A549 (cell line): ENCODE data around the gene TSPAN4. TPM values are rescaled to one million over a fixed set of nuclear protein-coding genes. Genes with fewer than 3 reads are reported as not detected.

Experiments used
- ATAC-seq, 2 experiments: fragments of 200-7000 bp in 1 of 2; fragments of >200 bp in 1 of 2; cut with Nextera tagmentation in 1 of 2; cut with Tn5 transposase in 1 of 2; 3 replicates each; pipeline versions ENCODE4 v1.8.0 to v1.9.1; 2018 to 2020; ENCODE audit warnings: mild to moderate bottlenecking in 1 of 2, moderate library complexity in 1 of 2
- CTCF ChIA-PET: fragments of 300-600 bp; sonication (Branson Sonifier 250); formaldehyde crosslinking; extraction: SDS; loops from one replicate; lab custom pipeline; 2021; ENCODE audit warnings: antibody characterized with exemption, inconsistent platforms; lab: Yijun Ruan, JAX
- POLR2A ChIA-PET: fragments of 350-600 bp; formaldehyde crosslinking; extraction: SDS; loops from one replicate; lab custom pipeline; 2021; ENCODE audit warnings: antibody characterized with exemption, inconsistent platforms; lab: Yijun Ruan, JAX
- DNase-seq, 2 experiments: peaks; one replicate each; pipeline versions ENCODE4 v3.0.0 to v3.0.0-alpha.2; 2011 to 2016; ENCODE audit warnings: low read depth in 1 of 2, low spot score in 1 of 2
- FAIRE-seq: peaks from 2 replicates; lab custom pipeline; 2011; peaks lifted over from hg19 to GRCh38; lab: Jason Lieb, UNC
- H3K27ac ChIP-seq, 2 experiments: fragments of >200 bp; sonication (Bioruptor Twin); formaldehyde crosslinking; 3 replicates each; pipeline ENCODE4 v1.5.1; 2016 to 2017
- H3K4me1 ChIP-seq: fragments of >200 bp; sonication (Bioruptor Twin); formaldehyde crosslinking; 3 replicates; pipeline ENCODE4 v1.6.1; 2016
- H3K4me2 ChIP-seq: fragments of >200 bp; sonication (Bioruptor Twin); formaldehyde crosslinking; 3 replicates; pipeline ENCODE4 v1.6.1; 2016
- H3K4me3 ChIP-seq: fragments of >200 bp; sonication (Bioruptor Twin); formaldehyde crosslinking; 3 replicates; pipeline ENCODE4 v1.5.1; 2016
- H3K9me3 ChIP-seq: fragments of >200 bp; sonication (Bioruptor Twin); formaldehyde crosslinking; 3 replicates; pipeline ENCODE4 v1.6.1; 2016
- CBX8 ChIP-seq: fragments of 200-600 bp; sonication (generic); IDR thresholded peaks from 2 replicates; pipeline ENCODE4 v1.6.1; 2016
- CEBPB ChIP-seq, 2 experiments: fragments of >200 bp in 1 of 2; sonication (Bioruptor Twin) in 1 of 2; formaldehyde crosslinking in 1 of 2; IDR thresholded peaks; 2 replicates each; pipeline ENCODE4 v1.6.1; 2012 to 2016
- EHF ChIP-seq: fragments of 250-450 bp; sonication (Bioruptor Pico); IDR thresholded peaks from 2 replicates; pipeline ENCODE4 v1.5.0; 2020; ENCODE audit warnings: mild to moderate bottlenecking
- EHMT2 ChIP-seq: fragments of 200-600 bp; sonication (generic); IDR thresholded peaks from 2 replicates; pipeline ENCODE4 v1.6.1; 2016; ENCODE audit warnings: antibody characterized with exemption, low read depth, mild to moderate bottlenecking, moderate library complexity
- ESRRA ChIP-seq: fragments of 150-350 bp; IDR thresholded peaks from 2 replicates; pipeline ENCODE4 v1.6.1; 2014; ENCODE audit warnings: mild to moderate bottlenecking, low read length, borderline replicate concordance
- FOSB ChIP-seq: fragments of 250-450 bp; sonication (Bioruptor Pico); IDR thresholded peaks from 2 replicates; pipeline ENCODE4 v1.5.0; 2020; ENCODE audit warnings: mild to moderate bottlenecking, moderate library complexity
- FOSL2 ChIP-seq, 2 experiments: fragments of 450-650 bp in 1 of 2; fragments of >200 bp in 1 of 2; sonication (Bioruptor Twin) in 1 of 2; formaldehyde crosslinking; IDR thresholded peaks; 2 replicates each; pipeline versions ENCODE4 v1.5.0 to v1.6.1; 2016 to 2020; ENCODE audit warnings: mild to moderate bottlenecking in 1 of 2, moderate library complexity in 1 of 2
- FOXS1 ChIP-seq: fragments of 250-450 bp; sonication (Bioruptor Pico); IDR thresholded peaks from 2 replicates; pipeline ENCODE4 v1.5.0; 2020; ENCODE audit warnings: mild to moderate bottlenecking, moderate library complexity
- HDAC2 ChIP-seq: fragments of 200-600 bp; sonication (generic); IDR thresholded peaks from 2 replicates; pipeline ENCODE4 v1.6.1; 2016
- HOXB13 ChIP-seq: fragments of 250-450 bp; sonication (Bioruptor Pico); IDR thresholded peaks from 2 replicates; pipeline ENCODE4 v1.5.0; 2020; ENCODE audit warnings: low read depth, mild to moderate bottlenecking, moderate library complexity
- JUN ChIP-seq, 2 experiments: fragments of >200 bp; sonication (Bioruptor Twin); formaldehyde crosslinking; IDR thresholded peaks; 2 replicates in 1 of 2; 3 replicates in 1 of 2; pipeline ENCODE4 v1.6.1; 2016 to 2017
- MAFK ChIP-seq: fragments of 450-650 bp; IDR thresholded peaks from 2 replicates; pipeline ENCODE4 v1.6.1; 2014; ENCODE audit not compliant: partially characterized antibody
- MAZ ChIP-seq: fragments of 150-350 bp; IDR thresholded peaks from 2 replicates; pipeline ENCODE4 v1.6.1; 2014; ENCODE audit warnings: antibody characterized with exemption, low read depth, low read length, borderline replicate concordance
- NFE2L2 ChIP-seq: fragments of 150-350 bp; conservative IDR thresholded peaks from 2 replicates; pipeline ENCODE4 v1.6.1; 2014; ENCODE audit warnings: low read length
- NR3C1 ChIP-seq: fragments of >200 bp; sonication (Bioruptor Twin); formaldehyde crosslinking; IDR thresholded peaks from 3 replicates; pipeline ENCODE4 v1.6.1; 2017
- POLR2A ChIP-seq: IDR thresholded peaks from 2 replicates; pipeline ENCODE4 v1.6.1; 2012; ENCODE audit warnings: mild to moderate bottlenecking, low read length
- RAD21 ChIP-seq, 2 experiments: fragments of >200 bp in 1 of 2; sonication (Bioruptor Twin) in 1 of 2; formaldehyde crosslinking in 1 of 2; IDR thresholded peaks in 1 of 2; conservative IDR thresholded peaks in 1 of 2; 2 replicates in 1 of 2; 3 replicates in 1 of 2; pipeline ENCODE4 v1.6.1; 2012 to 2018; ENCODE audit warnings: inconsistent platforms in 1 of 2
- RCOR1 ChIP-seq: fragments of 150-350 bp; IDR thresholded peaks from 2 replicates; pipeline ENCODE4 v1.6.1; 2014; ENCODE audit warnings: antibody characterized with exemption, low read length, low read depth
- RNF2 ChIP-seq: fragments of 200-600 bp; sonication (generic); IDR thresholded peaks from 2 replicates; pipeline ENCODE4 v1.6.1; 2016; ENCODE audit warnings: low read depth, mild to moderate bottlenecking, antibody characterized with exemption, moderate library complexity, borderline replicate concordance
- SREBF2 ChIP-seq: fragments of 450-650 bp; IDR thresholded peaks from 2 replicates; pipeline ENCODE4 v1.6.1; 2014; ENCODE audit warnings: mild to moderate bottlenecking, moderate library complexity
- ZC3H11A ChIP-seq: fragments of 450-650 bp; IDR thresholded peaks from 2 replicates; pipeline ENCODE4 v1.6.1; 2014; ENCODE audit warnings: antibody characterized with exemption, mild to moderate bottlenecking
- ZFP36 ChIP-seq: fragments of 450-650 bp; IDR thresholded peaks from 2 replicates; pipeline ENCODE4 v1.6.1; 2014; ENCODE audit warnings: borderline replicate concordance; ENCODE audit not compliant: partially characterized antibody
- ZNF302 ChIP-seq: fragments of 250-450 bp; sonication (Bioruptor Pico); IDR thresholded peaks from 2 replicates; pipeline ENCODE4 v1.9.0; 2021; ENCODE audit warnings: inconsistent platforms, mild to moderate bottlenecking, moderate library complexity
- WGBS: methylation state at CpG from one replicate; pipeline ENCODE4 v1.1.6; 2017; ENCODE audit errors: missing lambda C conversion rate; 5-methylcytosine and 5-hydroxymethylcytosine counted together
- polyA plus RNA-seq, 4 experiments: library from polyadenylated mRNA; depleted of rRNA in 3 of 4; stranded (reverse); fragments of >200 nt; fragmentation: RNase III in 1 of 4; extraction: RNeasy Plus Mini Kit Qiagen cat#74134 plus additional on column Dnase treatment in 1 of 4; gene quantifications; 2 replicates in 3 of 4; 3 replicates in 1 of 4; pipeline ENCODE4 v1.2.3, GENCODE V29; 2011 to 2017
- TF ChIP-seq, protein P1 (sequence below): fragments of 150-350 bp; IDR thresholded peaks from 2 replicates; pipeline ENCODE4 v1.6.1; 2014; ENCODE audit warnings: low read depth, mild to moderate bottlenecking, low read length
- TF ChIP-seq, protein P2 (sequence below): fragments of >200 bp; sonication (Bioruptor Twin); formaldehyde crosslinking; IDR thresholded peaks from 3 replicates; pipeline ENCODE4 v1.6.1; 2016

Gene TSPAN4
- polyA plus RNA-seq, 2 of the 4 experiments (the other 2 are of a cell fraction) = 83.5 to 145 TPM

DNA sequence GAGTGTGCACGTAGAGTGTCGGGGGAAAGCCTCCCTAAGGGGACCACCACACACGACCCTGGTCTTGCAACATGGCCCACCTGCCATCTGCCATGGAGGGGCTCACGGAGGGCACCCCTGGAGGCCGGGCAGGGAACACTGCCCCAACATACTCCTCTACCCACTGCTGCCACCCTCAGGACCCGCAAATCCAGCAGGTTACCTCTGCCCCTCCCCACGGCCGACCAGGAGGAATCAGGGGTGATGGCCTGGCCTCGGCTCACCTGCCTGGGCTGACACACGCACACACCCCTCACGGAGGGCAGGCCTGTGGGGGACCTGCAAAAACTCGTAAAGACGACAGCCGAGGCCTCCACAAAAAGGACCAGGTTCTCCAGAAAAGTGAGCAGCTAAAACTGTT is 37.8 kb downstream of the TSPAN4 start (continued):
- TF ChIP-seq JUN (IDR thresholded peaks at IDR 0.05) = no peak
- TF ChIP-seq, all 56 proteins: peak for 0

DNA sequence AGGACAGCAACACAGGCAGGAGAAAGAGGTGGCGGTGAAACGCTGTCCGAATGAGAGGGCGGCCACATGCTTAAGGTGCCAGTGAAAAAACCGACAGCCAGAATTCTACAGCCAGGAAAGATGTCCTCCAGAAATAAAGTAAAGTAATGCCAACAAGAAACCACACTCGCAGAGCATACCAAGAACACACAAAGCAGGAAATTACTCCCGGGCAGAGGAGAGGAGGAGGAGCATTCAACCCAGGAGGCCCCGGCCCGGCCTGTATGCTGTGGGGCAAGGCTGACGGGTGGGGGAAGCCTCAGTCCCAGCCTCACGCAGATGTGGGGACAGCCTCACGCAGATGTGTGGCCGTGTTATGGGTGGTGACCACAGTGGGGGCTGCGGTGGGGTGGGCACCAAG is 39.9 kb downstream of the TSPAN4 start:
- ATAC-seq (no peak), DNase-seq (no peak), FAIRE-seq (no peak)
- Histone ChIP-seq H3K4me1 (no peaks in the 10 kb centered on the region), H3K27ac (no peak overlapping the region), H3K9me3 (no peaks in the 10 kb centered on the region), H3K4me3 (no peak overlapping the region), H3K4me2 (no peak overlapping the region)
- 91% methylated on average over 12 of the region's 14 CpGs for WGBS
- POLR2A ChIA-PET = no interaction called here
- TF ChIP-seq POLR2A (no peak), EHF (CRISPR knock-in tag) (no peak), FOSL2 (IDR thresholded peaks at IDR 0.05) (no peak), FOSL2 (CRISPR knock-in tag; IDR thresholded peaks at IDR 0.05) (no peak), RCOR1 (no peak), FOXS1 (CRISPR knock-in tag) (no peak), HDAC2 (no peak), NFE2L2 (no peak), CEBPB (IDR thresholded peaks at IDR 0.05) (no peak)
- TF ChIP-seq, protein P1, sequence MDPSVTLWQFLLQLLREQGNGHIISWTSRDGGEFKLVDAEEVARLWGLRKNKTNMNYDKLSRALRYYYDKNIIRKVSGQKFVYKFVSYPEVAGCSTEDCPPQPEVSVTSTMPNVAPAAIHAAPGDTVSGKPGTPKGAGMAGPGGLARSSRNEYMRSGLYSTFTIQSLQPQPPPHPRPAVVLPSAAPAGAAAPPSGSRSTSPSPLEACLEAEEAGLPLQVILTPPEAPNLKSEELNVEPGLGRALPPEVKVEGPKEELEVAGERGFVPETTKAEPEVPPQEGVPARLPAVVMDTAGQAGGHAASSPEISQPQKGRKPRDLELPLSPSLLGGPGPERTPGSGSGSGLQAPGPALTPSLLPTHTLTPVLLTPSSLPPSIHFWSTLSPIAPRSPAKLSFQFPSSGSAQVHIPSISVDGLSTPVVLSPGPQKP = no peak
- CTCF ChIA-PET = interaction anchor here (0.8 to 0.9 kb wide), 2 partner anchors 11 to 34 kb away, joined by 3 to 4 read pairs; no protein-coding TSS in a partner anchor

DNA sequence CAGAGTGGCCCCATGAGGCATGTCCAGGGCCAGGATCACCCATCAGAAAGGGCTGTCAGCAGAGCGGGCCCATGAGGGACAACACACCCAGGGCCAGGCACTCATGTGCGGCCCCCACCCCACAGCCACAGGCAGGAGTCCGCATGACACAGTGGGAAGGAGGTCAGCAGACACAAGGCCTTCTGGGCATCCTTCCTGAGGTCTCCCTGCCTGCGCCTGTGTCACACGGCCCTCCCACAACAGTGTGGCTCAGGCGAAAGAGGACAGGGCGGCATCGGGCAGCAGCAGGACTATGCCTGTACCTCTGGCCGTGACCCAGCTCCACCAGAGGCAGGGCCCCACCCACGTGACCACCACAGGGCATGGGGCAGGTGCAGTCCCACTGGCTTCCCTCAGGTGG is 40.9 kb downstream of the TSPAN4 start:
- FAIRE-seq (no peak), ATAC-seq (peak in 1 of 2 experiments; percentile 13; a peak in 2 of 6 replicates), DNase-seq (no peak)
- Histone ChIP-seq H3K27ac (no peak overlapping the region), H3K4me3 (no peak overlapping the region), H3K4me2 (no peak overlapping the region), H3K4me1 (no peaks in the 10 kb centered on the region), H3K9me3 (no peaks in the 10 kb centered on the region)
- TF ChIP-seq MAZ = no peak
- no peak for TF ChIP-seq SREBF2
- no peak for TF ChIP-seq RNF2
- TF ChIP-seq EHMT2 = no peak
- TF ChIP-seq FOSB (CRISPR knock-in tag) = no peak
- no peak for TF ChIP-seq ESRRA
- no peak for TF ChIP-seq NR3C1
- no peak for TF ChIP-seq CBX8
- no peak for TF ChIP-seq JUN (IDR thresholded peaks at IDR 0.05)
- no peak for TF ChIP-seq RCOR1
- no peak for TF ChIP-seq ZFP36
- no peak for TF ChIP-seq HOXB13 (CRISPR knock-in tag)
- ChIA-PET POLR2A (no interaction called here), CTCF (interaction anchor here (1.4 kb wide), 1 partner anchor 9 kb away, joined by 6 read pairs; no protein-coding TSS in a partner anchor)
- 85% methylated on average over 7 of the region's 10 CpGs for WGBS

DNA sequence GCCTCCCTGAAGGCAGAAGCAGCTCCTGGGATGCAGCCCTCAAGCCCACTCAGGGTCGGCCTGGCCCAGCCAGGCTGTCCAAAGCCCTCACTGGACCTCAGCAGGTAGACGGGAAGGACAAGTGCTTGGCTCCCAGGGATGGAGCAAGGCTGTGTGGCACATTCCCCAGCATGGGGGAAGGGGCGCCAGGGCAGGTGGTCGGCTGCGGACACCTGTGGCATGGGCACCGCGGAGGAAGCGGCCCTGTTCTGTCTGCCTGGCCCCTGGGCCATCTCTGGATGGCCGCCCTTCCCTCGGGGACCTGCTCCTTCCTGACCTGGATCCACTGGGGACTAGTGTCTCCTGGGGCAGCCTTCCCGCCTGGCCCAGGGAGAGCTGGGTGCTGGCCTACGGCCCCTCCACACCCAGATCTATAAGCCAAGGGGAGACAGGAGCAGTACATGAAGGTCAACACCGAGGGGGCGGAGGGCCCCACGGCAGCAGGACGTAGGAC is 42.0 kb downstream of the TSPAN4 start:
- 83% methylated on average over 10 of the region's 16 CpGs for WGBS
- Histone ChIP-seq H3K4me3 (no peak overlapping the region), H3K27ac (no peak overlapping the region), H3K4me1 (no peaks in the 10 kb centered on the region), H3K9me3 (no peaks in the 10 kb centered on the region), H3K4me2 (no peak overlapping the region)
- DNase-seq (no peak), ATAC-seq (no peak), FAIRE-seq (no peak)
- TF ChIP-seq ZNF302 (CRISPR knock-in tag) (no peak), FOSB (CRISPR knock-in tag) (no peak), NFE2L2 (no peak), ZC3H11A (no peak), RAD21 (conservative IDR thresholded peaks at IDR 0.05 in 1 of 2, IDR thresholded peaks at IDR 0.05 in 1 of 2) (no peak), HOXB13 (CRISPR knock-in tag) (no peak), MAFK (no peak)
- TF ChIP-seq, protein P2, sequence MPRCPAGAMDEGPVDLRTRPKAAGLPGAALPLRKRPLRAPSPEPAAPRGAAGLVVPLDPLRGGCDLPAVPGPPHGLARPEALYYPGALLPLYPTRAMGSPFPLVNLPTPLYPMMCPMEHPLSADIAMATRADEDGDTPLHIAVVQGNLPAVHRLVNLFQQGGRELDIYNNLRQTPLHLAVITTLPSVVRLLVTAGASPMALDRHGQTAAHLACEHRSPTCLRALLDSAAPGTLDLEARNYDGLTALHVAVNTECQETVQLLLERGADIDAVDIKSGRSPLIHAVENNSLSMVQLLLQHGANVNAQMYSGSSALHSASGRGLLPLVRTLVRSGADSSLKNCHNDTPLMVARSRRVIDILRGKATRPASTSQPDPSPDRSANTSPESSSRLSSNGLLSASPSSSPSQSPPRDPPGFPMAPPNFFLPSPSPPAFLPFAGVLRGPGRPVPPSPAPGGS = no peak
- POLR2A ChIA-PET = no interaction called here
- CTCF ChIA-PET = interaction anchor here (0.6 to 1.4 kb wide), 3 partner anchors 8 to 62 kb away, joined by 4 to 6 read pairs (median 4); no protein-coding TSS in a partner anchor
